ACHN (cell line): ENCODE measurements around the gene CCL5.
A peak's percentile ranks its signal among the peaks of the same experiment; 100 is the strongest.
"Not testable (repeated sequence)": the region's sequence is repeated elsewhere in the genome, so short reads cannot be mapped to it uniquely, and the experiment has no call there.

Source experiments
- DNase-seq: peaks from one replicate; pipeline ENCODE4 v3.0.0-alpha.2; 2015
- in situ Hi-C: cut with HindIII; loops from 2 replicates; pipeline ENCODE4 v1.10.0; 2017; ENCODE audit warnings: low sequenced_read_pairs, low pct_ligation_motif_present, low pct_unique_long_range_greater_than_20kb

CCL5 gene

GRCh38 chr17:35900708-35901480 is 20.7 kb upstream of the CCL5 start:
- no peak for DNase-seq
- in situ Hi-C loops = no loop called here

GRCh38 chr17:35900280-35900679 is 20.1 kb upstream of the CCL5 start:
- in situ Hi-C loops = no loop called here

GRCh38 chr17:35898283-35899070 is 18.3 kb upstream of the CCL5 start:
- peak; percentile 17 for DNase-seq
- in situ Hi-C loops = no loop called here

More at GRCh38 chr17:35900280-35900679, 20.1 kb upstream of the CCL5 start:
- DNase-seq = no peak

GRCh38 chr17:35897772-35898171 is 17.6 kb upstream of the CCL5 start:
- in situ Hi-C loops, DNase-seq: not testable (repeated sequence)

- in situ Hi-C loops = no loop called here
- no peak for DNase-seq
These were observed 15.8 kb upstream of the CCL5 start for GRCh38 chr17:35895636-35896587.

GRCh38 chr17:35894206-35894605 is 14.0 kb upstream of the CCL5 start:
- in situ Hi-C loops = no loop called here
- no peak for DNase-seq

GRCh38 chr17:35893751-35894150 is 13.6 kb upstream of the CCL5 start:
- no peak for DNase-seq
- in situ Hi-C loops = no loop called here

- in situ Hi-C loops = no loop called here
- DNase-seq = no peak
These were observed 12.2 kb upstream of the CCL5 start for GRCh38 chr17:35892091-35893035.

- in situ Hi-C loops = no loop called here
- DNase-seq = no peak
These were observed 11.1 kb upstream of the CCL5 start for GRCh38 chr17:35891269-35891668.

GRCh38 chr17:35890774-35891155 is 10.6 kb upstream of the CCL5 start:
- no peak for DNase-seq
- in situ Hi-C loops = no loop called here

GRCh38 chr17:35889818-35890773 is 9.9 kb upstream of the CCL5 start:
- DNase-seq = no peak
- in situ Hi-C loops = no loop called here

GRCh38 chr17:35889241-35889640 is 9.1 kb upstream of the CCL5 start:
- no peak for DNase-seq
- in situ Hi-C loops = no loop called here

- no peak for DNase-seq
- in situ Hi-C loops = no loop called here
These were observed 1.8 kb downstream of the CCL5 start for GRCh38 chr17:35878361-35878760.

GRCh38 chr17:35877345-35878029 is 2.7 kb downstream of the CCL5 start:
- in situ Hi-C loops = no loop called here

GRCh38 chr17:35876534-35876933 is 3.6 kb downstream of the CCL5 start:
- no peak for DNase-seq
- in situ Hi-C loops = no loop called here

More at GRCh38 chr17:35877345-35878029, 2.7 kb downstream of the CCL5 start:
- DNase-seq = no peak

- in situ Hi-C loops = no loop called here
These were observed 4.4 kb downstream of the CCL5 start for GRCh38 chr17:35875800-35876139.

More at GRCh38 chr17:35875800-35876139, 4.4 kb downstream of the CCL5 start:
- DNase-seq = no peak
